Measurements from ENCODE around the gene FGF14.

Gene FGF14

DNA sequence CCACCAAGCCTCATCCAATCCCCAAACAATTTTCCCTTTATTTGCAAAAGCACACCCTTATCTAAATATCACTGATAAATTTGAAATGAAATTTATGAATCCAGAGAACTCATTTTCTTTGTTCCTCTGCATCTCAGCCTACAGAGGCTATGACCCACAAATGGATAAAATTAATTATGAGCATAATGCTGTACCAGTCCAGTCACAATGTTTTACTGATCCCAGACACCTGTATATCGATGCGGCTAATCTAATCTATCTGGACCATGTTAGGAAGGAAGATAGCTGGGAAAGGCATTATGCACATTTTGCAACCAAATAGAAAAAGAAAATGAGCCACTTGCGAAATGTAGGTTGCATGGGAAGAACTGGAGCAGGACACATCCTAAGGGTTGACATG, 150.0 kb downstream of the FGF14 start:
- no peak overlapping the region for H3K9ac ChIP-seq (ENCODE audit: low read depth, low read length)
- no peaks in the 10 kb centered on the region for H3K27me3 ChIP-seq (ENCODE audit: control insufficient read depth, insufficient read depth, low read length)
- no peaks in the 10 kb centered on the region for H3K36me3 ChIP-seq (ENCODE audit: control insufficient read depth, insufficient read depth, low read length)
- H3K4me1 ChIP-seq (ENCODE audit: control insufficient read depth, insufficient read depth, low read length): no peaks in the 10 kb centered on the region
- H3K27ac ChIP-seq (ENCODE audit: low read depth, low read length): no peak overlapping the region
- H3K4me3 ChIP-seq (ENCODE audit: low read depth, low read length): no peak overlapping the region
- no peaks in the 10 kb centered on the region for H3K9me3 ChIP-seq (ENCODE audit: control insufficient read depth, insufficient read depth, low read length)

DNA sequence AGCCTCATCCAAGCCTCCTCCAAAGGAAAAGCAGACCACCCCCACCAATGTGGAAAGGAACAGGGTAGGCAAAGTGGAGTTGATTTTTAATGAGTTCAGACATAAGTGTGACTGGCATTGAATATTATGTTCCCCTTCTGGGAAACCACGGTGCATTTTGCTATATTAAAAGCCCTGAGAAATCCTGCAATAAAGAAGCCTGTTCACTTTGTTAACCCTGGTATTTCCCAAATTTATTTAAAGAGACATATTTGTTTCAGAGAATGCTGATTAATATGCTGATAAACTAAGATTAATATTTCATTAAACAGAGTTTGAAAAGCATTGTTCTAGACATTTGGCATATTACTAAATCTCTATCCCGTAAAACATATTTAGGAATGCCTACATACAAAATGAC, 151.4 kb downstream of the FGF14 start:
- no peaks in the 10 kb centered on the region for H3K36me3 ChIP-seq (ENCODE audit: control insufficient read depth, insufficient read depth, low read length)
- no peaks in the 10 kb centered on the region for H3K27me3 ChIP-seq (ENCODE audit: control insufficient read depth, insufficient read depth, low read length)
- H3K4me3 ChIP-seq (ENCODE audit: low read depth, low read length): no peak overlapping the region
- H3K27ac ChIP-seq (ENCODE audit: low read depth, low read length): no peak overlapping the region
- no peaks in the 10 kb centered on the region for H3K4me1 ChIP-seq (ENCODE audit: control insufficient read depth, insufficient read depth, low read length)
- H3K9me3 ChIP-seq (ENCODE audit: control insufficient read depth, insufficient read depth, low read length): no peaks in the 10 kb centered on the region
- H3K9ac ChIP-seq (ENCODE audit: low read depth, low read length): no peak overlapping the region

DNA sequence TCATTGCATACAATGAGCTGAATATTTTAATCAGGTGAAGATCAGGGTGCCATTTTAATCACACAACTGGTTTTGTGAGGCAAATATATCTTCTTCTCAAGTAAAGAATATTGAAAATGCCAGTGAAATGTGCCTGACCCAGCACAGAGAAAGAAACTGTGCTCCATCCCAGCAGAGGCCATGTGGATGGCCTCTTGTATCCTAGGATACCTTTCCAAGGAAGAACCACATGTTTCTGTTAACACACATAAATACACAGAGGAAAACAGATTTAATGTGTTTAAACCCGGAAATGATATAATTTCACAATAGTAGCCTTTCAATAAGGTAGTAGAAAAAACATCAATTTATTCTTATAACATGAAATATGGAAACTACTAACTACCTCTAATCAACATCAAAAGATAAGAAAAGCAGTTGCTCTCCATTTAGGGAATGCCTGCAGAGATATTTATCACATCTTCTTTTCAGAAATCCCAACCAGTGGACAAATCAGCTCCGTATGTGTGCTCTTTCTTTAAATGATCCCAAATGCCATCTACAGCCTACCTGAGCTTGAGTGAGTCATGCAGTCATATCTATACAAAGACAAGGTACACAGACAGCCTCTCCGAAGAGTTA, 157.1 kb downstream of the FGF14 start:
- Histone ChIP-seq H3K9me3 (ENCODE audit: control insufficient read depth, insufficient read depth, low read length) (no peaks in the 10 kb centered on the region), H3K9ac (ENCODE audit: low read depth, low read length) (no peak overlapping the region), H3K4me3 (ENCODE audit: low read depth, low read length) (no peak overlapping the region), H3K27ac (ENCODE audit: low read depth, low read length) (no peak overlapping the region), H3K36me3 (ENCODE audit: control insufficient read depth, insufficient read depth, low read length) (no peaks in the 10 kb centered on the region), H3K27me3 (ENCODE audit: control insufficient read depth, insufficient read depth, low read length) (no peaks in the 10 kb centered on the region), H3K4me1 (ENCODE audit: control insufficient read depth, insufficient read depth, low read length) (no peaks in the 10 kb centered on the region)

DNA sequence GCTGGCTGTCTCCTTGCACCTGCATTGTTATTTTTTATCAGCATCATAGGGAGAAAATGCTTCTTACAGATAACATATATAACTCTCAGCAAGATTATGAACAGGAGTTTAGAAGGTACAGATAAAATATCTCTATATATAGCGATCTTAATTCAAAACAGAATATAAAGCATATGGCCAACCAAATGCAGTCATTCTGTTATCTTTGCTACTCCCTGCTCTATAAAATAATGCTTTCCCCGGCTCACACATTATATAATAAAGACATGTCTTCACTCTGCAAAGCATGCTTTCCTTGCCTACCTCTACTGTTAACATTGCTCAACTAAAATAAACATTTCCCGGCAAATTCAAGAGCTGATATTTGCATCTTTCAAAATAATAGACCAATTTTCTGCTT, 161.7 kb downstream of the FGF14 start:
- Histone ChIP-seq H3K9ac (ENCODE audit: low read depth, low read length) (no peak overlapping the region), H3K9me3 (ENCODE audit: control insufficient read depth, insufficient read depth, low read length) (no peaks in the 10 kb centered on the region), H3K36me3 (ENCODE audit: control insufficient read depth, insufficient read depth, low read length) (no peaks in the 10 kb centered on the region), H3K27me3 (ENCODE audit: control insufficient read depth, insufficient read depth, low read length) (no peaks in the 10 kb centered on the region), H3K4me3 (ENCODE audit: low read depth, low read length) (no peak overlapping the region), H3K27ac (ENCODE audit: low read depth, low read length) (no peak overlapping the region), H3K4me1 (ENCODE audit: control insufficient read depth, insufficient read depth, low read length) (peaks cover 7% of the 10 kb centered on the region)

DNA sequence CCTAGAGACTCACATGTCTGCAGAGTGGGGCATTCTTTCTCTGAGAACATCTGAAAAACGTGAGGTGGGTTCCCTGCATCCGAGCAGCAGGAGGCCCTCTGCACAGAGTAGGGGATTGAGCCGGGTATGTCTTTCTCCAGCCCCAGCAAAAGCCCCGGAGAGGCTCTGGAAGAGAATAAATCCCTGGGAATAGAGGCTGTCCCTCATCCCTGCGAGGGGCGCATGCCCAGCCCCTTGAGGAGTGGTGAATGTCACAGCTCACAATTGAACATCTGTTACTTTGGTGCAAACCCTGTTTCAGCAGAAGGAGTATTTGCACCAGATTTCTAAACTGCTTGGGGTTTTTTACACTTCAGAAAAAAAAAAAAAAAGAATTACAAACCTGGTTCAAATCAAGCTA, 164.6 kb downstream of the FGF14 start:
- Histone ChIP-seq H3K9ac (ENCODE audit: low read depth, low read length) (no peak overlapping the region), H3K36me3 (ENCODE audit: control insufficient read depth, insufficient read depth, low read length) (no peaks in the 10 kb centered on the region), H3K4me3 (ENCODE audit: low read depth, low read length) (no peak overlapping the region), H3K27me3 (ENCODE audit: control insufficient read depth, insufficient read depth, low read length) (no peaks in the 10 kb centered on the region), H3K4me1 (ENCODE audit: control insufficient read depth, insufficient read depth, low read length) (peaks cover 7% of the 10 kb centered on the region), H3K27ac (ENCODE audit: low read depth, low read length) (no peak overlapping the region), H3K9me3 (ENCODE audit: control insufficient read depth, insufficient read depth, low read length) (no peaks in the 10 kb centered on the region)

DNA sequence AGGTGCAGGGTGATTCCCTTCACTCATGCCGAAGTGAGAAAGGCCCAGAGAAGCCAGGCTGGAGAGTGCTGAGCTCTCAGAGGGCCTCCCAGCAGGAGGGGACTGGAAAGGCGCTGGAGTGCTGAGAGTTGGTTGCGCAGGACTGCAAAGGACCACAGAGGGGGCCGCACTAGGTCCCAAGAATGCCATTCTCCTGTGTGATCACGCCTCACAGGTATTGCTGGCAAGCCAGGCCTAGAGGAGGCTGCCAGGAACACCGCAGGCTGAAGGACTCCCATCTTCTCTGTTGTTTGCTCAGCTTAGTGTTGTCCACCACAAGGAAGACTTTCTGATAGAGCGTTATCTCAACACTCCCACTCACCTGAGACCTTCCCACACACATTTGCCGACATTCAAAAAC, 165.0 kb downstream of the FGF14 start:
- H3K9ac ChIP-seq (ENCODE audit: low read depth, low read length): no peak overlapping the region
- no peak overlapping the region for H3K27ac ChIP-seq (ENCODE audit: low read depth, low read length)
- no peaks in the 10 kb centered on the region for H3K36me3 ChIP-seq (ENCODE audit: control insufficient read depth, insufficient read depth, low read length)

DNA sequence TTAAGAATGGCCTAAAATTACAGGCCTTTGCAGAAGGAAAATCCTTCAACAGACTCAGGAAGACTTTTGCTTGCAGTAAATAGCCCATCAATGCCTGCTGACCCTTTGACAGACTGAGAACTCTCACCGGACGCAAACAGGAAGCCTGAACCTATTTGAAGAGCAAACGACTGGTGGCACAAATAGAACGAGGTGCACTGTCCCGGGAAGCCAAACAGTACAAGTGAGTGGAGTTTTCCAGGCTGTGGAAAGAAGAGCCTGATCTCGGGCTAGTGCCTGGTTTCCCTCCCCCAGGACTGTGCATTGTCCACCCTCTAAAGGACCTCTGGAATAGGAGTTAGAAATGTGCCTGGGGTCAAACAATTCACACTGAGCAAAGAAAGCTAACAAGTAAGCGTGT, 165.5 kb downstream of the FGF14 start:
- Histone ChIP-seq H3K4me1 (ENCODE audit: control insufficient read depth, insufficient read depth, low read length) (peaks cover 7% of the 10 kb centered on the region), H3K4me3 (ENCODE audit: low read depth, low read length) (no peak overlapping the region), H3K27me3 (ENCODE audit: control insufficient read depth, insufficient read depth, low read length) (no peaks in the 10 kb centered on the region), H3K9me3 (ENCODE audit: control insufficient read depth, insufficient read depth, low read length) (no peaks in the 10 kb centered on the region), H3K36me3 (ENCODE audit: control insufficient read depth, insufficient read depth, low read length) (no peaks in the 10 kb centered on the region), H3K9ac (ENCODE audit: low read depth, low read length) (no peak overlapping the region), H3K27ac (ENCODE audit: low read depth, low read length) (no peak overlapping the region)

More for the DNA sequence above, 165.0 kb downstream of the FGF14 start:
- Histone ChIP-seq H3K27me3 (ENCODE audit: control insufficient read depth, insufficient read depth, low read length) (no peaks in the 10 kb centered on the region), H3K4me1 (ENCODE audit: control insufficient read depth, insufficient read depth, low read length) (peaks cover 7% of the 10 kb centered on the region), H3K4me3 (ENCODE audit: low read depth, low read length) (no peak overlapping the region), H3K9me3 (ENCODE audit: control insufficient read depth, insufficient read depth, low read length) (no peaks in the 10 kb centered on the region)

DNA sequence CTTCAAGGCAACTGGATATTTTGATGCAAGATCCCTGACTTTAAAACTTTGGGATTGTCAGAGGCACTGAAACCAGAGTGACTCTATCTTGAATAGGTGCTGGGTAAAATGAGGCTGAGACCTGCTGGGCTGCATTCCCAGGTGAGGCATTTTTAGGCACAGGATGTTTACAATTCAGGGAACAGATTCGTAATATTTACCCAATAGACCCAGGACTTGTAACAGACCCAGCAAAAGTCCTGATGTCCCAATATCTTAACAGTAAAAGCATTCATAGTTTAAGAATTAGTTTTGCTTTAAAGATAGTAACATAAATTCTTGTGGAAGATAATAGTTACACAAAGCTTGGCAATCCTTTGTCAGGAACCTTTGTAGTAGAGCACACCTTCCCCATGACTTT, 166.2 kb downstream of the FGF14 start:
- Histone ChIP-seq H3K27ac (ENCODE audit: low read depth, low read length) (no peak overlapping the region), H3K27me3 (ENCODE audit: control insufficient read depth, insufficient read depth, low read length) (no peaks in the 10 kb centered on the region), H3K4me3 (ENCODE audit: low read depth, low read length) (no peak overlapping the region), H3K9me3 (ENCODE audit: control insufficient read depth, insufficient read depth, low read length) (no peaks in the 10 kb centered on the region), H3K4me1 (ENCODE audit: control insufficient read depth, insufficient read depth, low read length) (peaks cover 7% of the 10 kb centered on the region), H3K9ac (ENCODE audit: low read depth, low read length) (no peak overlapping the region), H3K36me3 (ENCODE audit: control insufficient read depth, insufficient read depth, low read length) (no peaks in the 10 kb centered on the region)

DNA sequence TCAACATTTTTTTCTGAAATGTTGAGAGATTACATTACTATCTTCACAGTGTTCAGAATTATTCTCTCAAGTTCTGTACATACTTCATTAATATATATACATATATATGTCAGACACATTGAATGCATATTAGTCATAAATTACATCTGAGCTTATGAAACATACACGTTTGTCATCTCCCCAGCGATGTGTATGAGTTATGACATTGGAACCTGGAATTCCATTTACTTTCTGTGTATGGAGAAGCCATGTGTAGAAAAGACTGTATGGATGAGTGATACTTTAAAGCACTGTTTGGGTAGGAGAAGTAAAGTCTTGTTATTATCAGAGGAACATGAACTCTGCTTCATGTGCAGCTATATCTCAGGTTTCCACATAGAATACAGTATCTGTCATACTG, 167.2 kb downstream of the FGF14 start:
- Histone ChIP-seq H3K4me1 (ENCODE audit: control insufficient read depth, insufficient read depth, low read length) (peaks cover 7% of the 10 kb centered on the region), H3K4me3 (ENCODE audit: low read depth, low read length) (no peak overlapping the region), H3K9me3 (ENCODE audit: control insufficient read depth, insufficient read depth, low read length) (no peaks in the 10 kb centered on the region), H3K36me3 (ENCODE audit: control insufficient read depth, insufficient read depth, low read length) (no peaks in the 10 kb centered on the region), H3K27me3 (ENCODE audit: control insufficient read depth, insufficient read depth, low read length) (no peaks in the 10 kb centered on the region), H3K9ac (ENCODE audit: low read depth, low read length) (no peak overlapping the region), H3K27ac (ENCODE audit: low read depth, low read length) (no peak overlapping the region)

DNA sequence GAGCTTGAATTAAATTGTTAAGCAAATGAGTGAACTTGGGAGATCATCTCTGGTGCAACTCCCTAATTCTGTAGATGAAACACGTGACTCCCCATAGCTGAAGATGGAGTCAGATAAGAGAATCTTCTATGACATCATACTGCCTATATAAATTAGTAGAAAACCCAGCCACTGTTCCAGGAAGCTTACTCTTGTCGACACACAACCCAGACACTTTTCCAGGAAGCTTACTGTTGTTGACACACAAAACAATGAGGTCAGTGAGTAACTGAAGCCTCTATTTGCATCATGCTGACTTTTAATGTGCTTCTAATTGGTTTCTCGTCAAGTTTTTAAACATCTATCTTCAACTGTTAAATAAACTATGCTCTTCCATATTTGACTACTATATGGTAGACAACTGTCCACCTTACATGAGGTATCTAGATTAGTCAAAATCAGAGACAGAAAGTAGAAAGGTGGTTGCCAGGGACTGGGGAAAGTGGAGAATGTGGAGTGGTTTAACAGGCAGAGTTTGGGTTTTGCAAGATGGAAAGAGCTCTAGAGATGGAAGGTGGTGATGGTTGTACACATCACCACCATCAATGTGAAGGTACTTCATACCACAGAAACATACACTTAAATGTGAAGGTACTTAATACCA, 168.2 kb downstream of the FGF14 start:
- Histone ChIP-seq H3K27me3 (ENCODE audit: control insufficient read depth, insufficient read depth, low read length) (no peaks in the 10 kb centered on the region), H3K27ac (ENCODE audit: low read depth, low read length) (no peak overlapping the region), H3K4me3 (ENCODE audit: low read depth, low read length) (no peak overlapping the region), H3K9me3 (ENCODE audit: control insufficient read depth, insufficient read depth, low read length) (no peaks in the 10 kb centered on the region), H3K9ac (ENCODE audit: low read depth, low read length) (no peak overlapping the region), H3K4me1 (ENCODE audit: control insufficient read depth, insufficient read depth, low read length) (peaks cover 7% of the 10 kb centered on the region), H3K36me3 (ENCODE audit: control insufficient read depth, insufficient read depth, low read length) (no peaks in the 10 kb centered on the region)

DNA sequence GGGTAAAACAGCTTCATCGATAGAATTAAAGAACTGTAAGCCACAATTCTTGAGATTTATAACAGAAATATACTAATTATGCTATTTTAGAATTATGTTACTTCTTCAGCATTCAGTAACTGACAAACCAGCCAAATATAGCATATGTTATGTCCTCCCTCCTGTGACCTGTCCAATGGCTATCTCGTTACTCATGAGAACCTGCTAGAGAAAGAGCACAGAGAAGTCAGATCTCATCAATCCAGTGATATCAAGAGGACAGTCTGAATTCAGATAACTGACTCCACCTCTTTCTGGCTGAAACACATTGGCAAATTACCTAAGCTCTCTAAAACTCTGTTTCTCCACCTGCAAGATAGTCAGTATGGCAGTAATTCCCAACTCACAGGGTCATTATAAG, 170.4 kb downstream of the FGF14 start:
- no peaks in the 10 kb centered on the region for H3K9me3 ChIP-seq (ENCODE audit: control insufficient read depth, insufficient read depth, low read length)
- no peaks in the 10 kb centered on the region for H3K27me3 ChIP-seq (ENCODE audit: control insufficient read depth, insufficient read depth, low read length)
- no peak overlapping the region for H3K9ac ChIP-seq (ENCODE audit: low read depth, low read length)
- no peak overlapping the region for H3K4me3 ChIP-seq (ENCODE audit: low read depth, low read length)
- peaks cover 7% of the 10 kb centered on the region for H3K4me1 ChIP-seq (ENCODE audit: control insufficient read depth, insufficient read depth, low read length)
- H3K27ac ChIP-seq (ENCODE audit: low read depth, low read length): no peak overlapping the region
- no peaks in the 10 kb centered on the region for H3K36me3 ChIP-seq (ENCODE audit: control insufficient read depth, insufficient read depth, low read length)
